Hepatocyte (in vitro differentiated cells): ENCODE results near the gene SHROOM3. TPM values are rescaled to one million over a fixed set of nuclear protein-coding genes. Genes with fewer than 3 reads are reported as not detected.
A peak's percentile ranks its signal among the peaks of the same experiment; 100 is the strongest.

Experiments used
- DNase-seq: peaks from one replicate; pipeline ENCODE4 v3.0.0-alpha.2; 2016; ENCODE audit warnings: low spot score
- H2AFZ ChIP-seq: fragments of 200-600 bp; sonication (generic); 2 replicates; pipeline ENCODE4 v1.6.0; 2016; ENCODE audit warnings: antibody characterized with exemption, mild to moderate bottlenecking
- H3K27ac ChIP-seq: fragments of 200-600 bp; sonication (generic); 2 replicates; pipeline ENCODE4 v1.5.1; 2016; ENCODE audit warnings: mild to moderate bottlenecking
- H3K27me3 ChIP-seq: fragments of 200-600 bp; sonication (generic); 2 replicates; pipeline ENCODE4 v1.6.1; 2016
- H3K36me3 ChIP-seq: fragments of 200-600 bp; sonication (generic); replicated peaks from 2 replicates; pipeline ENCODE4 v1.5.1; 2016; ENCODE audit warnings: low read depth; ENCODE audit not compliant: insufficient read depth
- H3K4me1 ChIP-seq: fragments of 200-600 bp; sonication (generic); 2 replicates; pipeline ENCODE4 v1.5.1; 2016; ENCODE audit warnings: mild to moderate bottlenecking, moderate library complexity; ENCODE audit not compliant: insufficient read depth
- H3K4me2 ChIP-seq: fragments of 200-600 bp; sonication (generic); 2 replicates; pipeline ENCODE4 v1.6.0; 2016
- H3K4me3 ChIP-seq: fragments of 200-600 bp; sonication (generic); 2 replicates; pipeline ENCODE4 v1.5.1; 2016; ENCODE audit warnings: mild to moderate bottlenecking
- H3K79me2 ChIP-seq: fragments of 200-600 bp; sonication (generic); 2 replicates; pipeline ENCODE4 v1.6.0; 2017; ENCODE audit warnings: mild to moderate bottlenecking
- H3K9me2 ChIP-seq: fragments of 200-600 bp; sonication (generic); replicated peaks from 2 replicates; pipeline ENCODE4 v1.6.0; 2017; ENCODE audit warnings: mild to moderate bottlenecking; ENCODE audit not compliant: insufficient read depth
- H3K9me3 ChIP-seq: fragments of 200-600 bp; sonication (generic); 2 replicates; pipeline ENCODE4 v1.5.1; 2016; ENCODE audit warnings: low read depth, mild to moderate bottlenecking
- H4K20me1 ChIP-seq: fragments of 200-600 bp; sonication (generic); 2 replicates; pipeline ENCODE4 v1.6.0; 2016; ENCODE audit warnings: mild to moderate bottlenecking; ENCODE audit not compliant: insufficient read depth, poor library complexity, severe bottlenecking
- CTCF ChIP-seq: fragments of 200-600 bp; sonication (generic); IDR thresholded peaks from 2 replicates; pipeline ENCODE4 v1.5.1; 2016; ENCODE audit warnings: antibody characterized with exemption, mild to moderate bottlenecking; ENCODE audit not compliant: poor library complexity
- EZH2 ChIP-seq: fragments of 200-600 bp; sonication (generic); IDR thresholded peaks from 2 replicates; pipeline ENCODE4 v1.6.1; 2016; ENCODE audit warnings: antibody characterized with exemption, mild to moderate bottlenecking, borderline replicate concordance
- EZH2phosphoT487 ChIP-seq: fragments of 200-600 bp; sonication (generic); IDR thresholded peaks from one replicate; pipeline ENCODE4 v1.6.1; 2018; ENCODE audit warnings: antibody characterized with exemption, mild to moderate bottlenecking, low read depth, moderate library complexity; ENCODE audit not compliant: unreplicated experiment, severe bottlenecking
- WGBS: methylation state at CpG from one replicate; pipeline ENCODE4 v1.1.6; 2016; ENCODE audit warnings: low lambda C conversion rate; ENCODE audit errors: missing lambda C conversion rate; 5-methylcytosine and 5-hydroxymethylcytosine counted together
- polyA plus RNA-seq: library from polyadenylated mRNA; unstranded; fragments of >200 nt; fragmentation: Nextera tagmentation; extraction: Ambion mirVana; gene quantifications from 2 replicates; pipeline ENCODE4 v1.2.1, GENCODE V29; 2016
- total RNA-seq: library from RNA; depleted of rRNA; stranded (reverse); fragments of >200 nt; gene quantifications from 2 replicates; pipeline ENCODE4 v1.2.3, GENCODE V29; 2014

SHROOM3 gene
- total and polyA plus RNA-seq, 2 experiments from 2014 or later, result 35.0 to 63.1 TPM

GRCh38 chr4:76767983-76768382, 333.0 kb downstream of the SHROOM3 start:
- Histone ChIP-seq H3K27me3 (no peaks in the 10 kb centered on the region), H2AFZ (no peak overlapping the region), H3K36me3 (no peaks in the 10 kb centered on the region), H3K9me3 (no peaks in the 10 kb centered on the region), H3K79me2 (no peaks in the 10 kb centered on the region), H3K4me3 (no peak overlapping the region), H3K4me1 (no peaks in the 10 kb centered on the region), H3K9me2 (no peaks in the 10 kb centered on the region), H3K4me2 (no peak overlapping the region), H4K20me1 (no peaks in the 10 kb centered on the region), H3K27ac (peak overlapping the region; percentile 11)
- DNase-seq, result no peak
- 36% methylated on average over 2 of the region's 2 CpGs for WGBS
- TF ChIP-seq EZH2phosphoT487, result no peak
- no peak for TF ChIP-seq CTCF
- no peak for TF ChIP-seq EZH2

- Histone ChIP-seq H3K27ac (no peak overlapping the region), H3K36me3 (no peaks in the 10 kb centered on the region)
- no peak for TF ChIP-seq EZH2
- no peak for TF ChIP-seq EZH2phosphoT487
- TF ChIP-seq CTCF, result no peak
Observed at GRCh38 chr4:76772498-76773106, 337.6 kb downstream of the SHROOM3 start.

DNA sequence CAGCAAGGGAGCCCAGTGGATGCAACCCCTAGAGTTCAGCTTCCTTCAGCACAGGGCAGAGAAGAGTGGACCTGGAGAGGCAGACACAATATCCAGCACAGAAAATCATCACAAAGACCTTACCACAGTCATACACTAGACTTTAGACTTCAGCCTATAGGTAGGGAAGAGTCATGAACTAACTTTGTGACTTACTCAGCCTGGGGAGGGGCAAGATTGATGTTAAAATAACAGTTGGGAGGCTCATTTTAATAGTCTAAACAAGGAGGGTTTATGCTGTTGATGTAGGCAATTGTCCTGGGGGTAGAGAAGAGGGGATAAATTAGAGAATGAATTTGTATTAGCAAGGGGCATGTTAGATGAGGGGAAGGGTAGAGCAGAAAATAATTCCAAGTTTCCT, 338.7 kb downstream of the SHROOM3 start:
- Histone ChIP-seq H3K36me3 (no peaks in the 10 kb centered on the region), H3K9me3 (no peaks in the 10 kb centered on the region), H3K9me2 (no peaks in the 10 kb centered on the region), H3K27ac (no peak overlapping the region), H3K79me2 (peaks cover 2% of the 10 kb centered on the region), H4K20me1 (no peaks in the 10 kb centered on the region), H3K4me3 (no peak overlapping the region), H3K4me1 (no peaks in the 10 kb centered on the region), H2AFZ (no peak overlapping the region), H3K4me2 (no peak overlapping the region), H3K27me3 (no peaks in the 10 kb centered on the region)
- DNase-seq, result no peak
- no peak for TF ChIP-seq CTCF
- TF ChIP-seq EZH2phosphoT487, result no peak
- TF ChIP-seq EZH2, result no peak

More at GRCh38 chr4:76772498-76773106, 337.6 kb downstream of the SHROOM3 start:
- WGBS, result 66% methylated on average over 5 of the region's 5 CpGs
- Histone ChIP-seq H3K4me2 (no peak overlapping the region), H3K4me1 (no peaks in the 10 kb centered on the region), H3K9me2 (no peaks in the 10 kb centered on the region), H3K27me3 (no peaks in the 10 kb centered on the region), H3K4me3 (no peak overlapping the region), H3K9me3 (no peaks in the 10 kb centered on the region), H4K20me1 (no peaks in the 10 kb centered on the region), H3K79me2 (peaks cover under 1% of the 10 kb centered on the region), H2AFZ (no peak overlapping the region)
- peak; percentile 46 for DNase-seq
